ENCODE results near the gene GNAS-AS1.

Gene GNAS-AS1

GRCh38 chr20:58795181-58795922, 55.4 kb downstream of the GNAS-AS1 start:
- Histone ChIP-seq H3K4me3 (no peak overlapping the region), H3K27ac (no peak overlapping the region), H3K36me3 (no peaks in the 10 kb centered on the region), H3K4me1 (no peaks in the 10 kb centered on the region), H3K9me3 (no peaks in the 10 kb centered on the region), H3K27me3 (peaks cover 0 to 55% of the 10 kb centered on the region in 2 donors)
- no peak for TF ChIP-seq CTCF (IDR thresholded peaks at IDR 0.05)
- DNase-seq = no peak
- intact Hi-C loops (cut with DNase I; ENCODE audit: low total_unique reads) = no loop called here

GRCh38 chr20:58794510-58795180, 56.1 kb downstream of the GNAS-AS1 start:
- intact Hi-C loops (cut with DNase I; ENCODE audit: low total_unique reads) = no loop called here
- no peak for DNase-seq

DNA sequence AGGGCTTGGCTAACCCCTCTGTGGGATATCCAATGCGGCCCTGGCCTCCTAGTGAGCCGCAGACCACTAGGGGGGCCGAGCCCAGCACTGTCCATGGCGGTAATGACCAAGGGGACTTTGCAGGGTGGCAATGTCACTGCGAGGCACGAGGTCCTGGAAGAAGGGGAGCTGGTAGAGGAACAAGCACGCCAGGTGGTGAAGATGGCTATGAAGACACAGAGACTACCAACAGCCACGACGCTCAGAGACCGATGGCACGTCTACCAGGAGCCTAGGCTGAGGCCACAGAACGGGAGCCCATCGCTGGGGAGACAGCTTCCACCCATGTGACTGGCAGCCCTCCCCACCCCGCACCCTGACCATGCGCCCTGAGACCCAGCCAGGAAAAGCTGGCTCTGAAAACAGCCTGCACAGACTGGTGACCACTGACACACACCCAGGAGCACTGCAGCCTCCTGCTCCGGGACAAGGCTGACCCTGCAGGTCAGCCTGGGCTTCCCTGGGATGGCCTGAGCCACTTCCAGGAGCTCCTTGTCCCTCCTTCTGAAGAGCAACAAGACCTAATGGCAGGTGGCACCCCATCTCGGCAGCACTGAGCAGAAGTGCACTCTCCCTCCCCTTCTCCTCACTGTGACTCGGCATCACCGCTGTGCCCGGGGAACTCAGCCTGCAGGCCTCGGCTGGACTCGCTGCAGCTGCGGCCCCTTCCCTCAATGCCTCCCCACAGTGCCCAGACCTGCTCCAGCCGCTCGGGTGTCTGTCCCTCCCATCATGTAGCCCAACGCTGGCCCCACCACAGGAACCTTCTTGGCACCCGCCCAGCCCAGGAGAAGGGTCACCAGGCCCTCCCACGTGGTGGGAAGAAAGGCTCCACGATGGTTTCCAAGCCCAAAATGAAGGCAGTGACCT, 56.9 kb downstream of the GNAS-AS1 start:
- Histone ChIP-seq H3K9me3 (no peaks in the 10 kb centered on the region), H3K36me3 (no peaks in the 10 kb centered on the region), H3K4me3 (no peak overlapping the region), H3K4me1 (no peaks in the 10 kb centered on the region), H3K27ac (no peak overlapping the region), H3K27me3 (peaks cover 0 to 68% of the 10 kb centered on the region in 2 donors)
- no peak for TF ChIP-seq CTCF (IDR thresholded peaks at IDR 0.05)
- intact Hi-C loops (cut with DNase I; ENCODE audit: low total_unique reads) = no loop called here
- no peak for DNase-seq

More at GRCh38 chr20:58794510-58795180, 56.1 kb downstream of the GNAS-AS1 start:
- H3K36me3 ChIP-seq = no peaks in the 10 kb centered on the region
- no peak overlapping the region for H3K27ac ChIP-seq
- peaks cover 0 to 59% of the 10 kb centered on the region in 2 donors for H3K27me3 ChIP-seq
- no peak for TF ChIP-seq CTCF (IDR thresholded peaks at IDR 0.05)
- no peaks in the 10 kb centered on the region for H3K9me3 ChIP-seq
- no peaks in the 10 kb centered on the region for H3K4me1 ChIP-seq
- no peak overlapping the region for H3K4me3 ChIP-seq

DNA sequence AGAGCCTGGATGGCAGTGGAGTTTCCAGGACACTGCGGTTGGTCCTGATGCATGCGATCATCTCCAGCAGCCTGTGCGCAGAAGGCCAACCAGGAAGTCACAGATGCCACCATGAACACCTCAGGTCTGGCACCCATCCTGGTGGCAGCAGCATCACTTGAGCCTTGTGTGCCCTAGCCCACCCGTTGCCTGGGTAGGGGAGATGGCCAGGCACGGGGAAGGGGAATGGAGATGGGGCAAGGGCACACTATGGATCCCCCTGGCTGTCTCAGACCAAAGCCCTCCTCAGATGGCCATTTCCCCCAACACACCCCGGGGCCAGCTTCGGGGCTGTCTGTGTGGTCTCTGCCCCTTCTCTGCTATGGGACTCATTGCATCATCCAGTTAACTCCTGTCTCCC, 58.3 kb downstream of the GNAS-AS1 start:
- no peaks in the 10 kb centered on the region for H3K4me1 ChIP-seq
- H3K27me3 ChIP-seq = peaks cover 0 to 79% of the 10 kb centered on the region in 2 donors
- no peak overlapping the region for H3K4me3 ChIP-seq
- no peaks in the 10 kb centered on the region for H3K36me3 ChIP-seq
- H3K9me3 ChIP-seq = no peaks in the 10 kb centered on the region
- DNase-seq = no peak
- intact Hi-C loops (cut with DNase I; ENCODE audit: low total_unique reads) = no loop called here
- TF ChIP-seq CTCF (IDR thresholded peaks at IDR 0.05) = no peak
- H3K27ac ChIP-seq = no peak overlapping the region

GRCh38 chr20:58791286-58791685, 59.4 kb downstream of the GNAS-AS1 start:
- H3K27ac ChIP-seq = no peak overlapping the region
- intact Hi-C loops (cut with DNase I; ENCODE audit: low total_unique reads) = no loop called here
- no peaks in the 10 kb centered on the region for H3K36me3 ChIP-seq
- TF ChIP-seq CTCF (IDR thresholded peaks at IDR 0.05) = no peak
- no peaks in the 10 kb centered on the region for H3K4me1 ChIP-seq
- no peaks in the 10 kb centered on the region for H3K9me3 ChIP-seq
- H3K27me3 ChIP-seq = peaks cover 0 to 79% of the 10 kb centered on the region in 2 donors
- no peak for DNase-seq
- no peak overlapping the region for H3K4me3 ChIP-seq
